T-helper 2 cell (primary cell): Measurements from ENCODE around the gene TFEC.
"Not testable (repeated sequence)": the region's sequence is repeated elsewhere in the genome, so short reads cannot be mapped to it uniquely, and the experiment has no call there.

Source experiments
- DNase-seq, 5 experiments: peaks; one replicate each; pipeline versions ENCODE4 v3.0.0 to v3.0.0-alpha.2; 2012 to 2022
- total RNA-seq, 2 donors: gene quantifications; one replicate each; lab custom pipeline; 2026; lab: John Stamatoyannopoulos, UW

Gene TFEC, protein sequence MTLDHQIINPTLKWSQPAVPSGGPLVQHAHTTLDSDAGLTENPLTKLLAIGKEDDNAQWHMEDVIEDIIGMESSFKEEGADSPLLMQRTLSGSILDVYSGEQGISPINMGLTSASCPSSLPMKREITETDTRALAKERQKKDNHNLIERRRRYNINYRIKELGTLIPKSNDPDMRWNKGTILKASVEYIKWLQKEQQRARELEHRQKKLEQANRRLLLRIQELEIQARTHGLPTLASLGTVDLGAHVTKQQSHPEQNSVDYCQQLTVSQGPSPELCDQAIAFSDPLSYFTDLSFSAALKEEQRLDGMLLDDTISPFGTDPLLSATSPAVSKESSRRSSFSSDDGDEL
- 0 reads per million in 2 donors for total RNA-seq

GRCh38 chr7:116030651-116031276, at the start of gene TFEC:
Gene TFEC, minus strand, starts transcription at chr7:116030763. Its CDS starts 46,322 bp downstream, at chr7:115984441.
- no peak for DNase-seq

GRCh38 chr7:116075351-116076145, 45.0 kb upstream of the TFEC start:
- DNase-seq: no peak

DNA sequence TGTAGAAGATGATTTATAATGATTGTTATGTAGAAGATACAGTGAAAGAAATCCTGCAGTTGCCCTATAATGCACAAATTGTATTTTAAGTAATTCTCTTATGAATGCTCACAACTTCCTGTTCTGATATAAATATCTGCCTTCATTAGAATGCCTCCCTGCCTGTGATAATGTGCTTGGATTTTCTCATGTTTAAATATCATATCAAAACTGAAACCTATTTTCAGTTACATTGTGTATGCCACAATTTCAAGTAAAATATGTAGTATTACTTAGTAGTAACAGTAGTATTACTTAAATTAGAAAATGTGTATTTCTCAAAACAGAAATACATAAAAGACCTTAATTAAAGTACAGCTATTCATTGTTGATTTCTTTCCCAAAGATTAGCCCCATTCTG, 41.1 kb upstream of the TFEC start:
- DNase-seq: no peak

GRCh38 chr7:116064179-116064578, 33.6 kb upstream of the TFEC start:
- no peak for DNase-seq

DNA sequence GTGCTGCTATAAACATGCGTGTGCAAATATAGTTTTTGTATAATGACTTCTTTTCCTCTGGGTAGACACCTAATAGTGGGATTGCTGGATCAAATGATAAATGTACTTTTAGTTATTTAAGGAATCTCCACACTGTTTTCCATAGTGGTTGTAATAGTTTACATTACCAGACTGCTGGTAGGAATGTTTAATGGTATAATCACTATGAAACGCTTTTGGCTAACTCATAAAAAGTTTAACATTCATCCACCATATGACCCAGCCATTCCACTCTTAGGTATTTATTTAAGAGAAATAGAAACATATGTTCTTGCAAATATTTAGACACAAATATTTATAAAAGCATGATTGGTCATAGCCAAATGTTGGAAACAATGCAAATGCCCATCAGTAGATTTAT, 32.1 kb upstream of the TFEC start:
- DNase-seq: no peak

DNA sequence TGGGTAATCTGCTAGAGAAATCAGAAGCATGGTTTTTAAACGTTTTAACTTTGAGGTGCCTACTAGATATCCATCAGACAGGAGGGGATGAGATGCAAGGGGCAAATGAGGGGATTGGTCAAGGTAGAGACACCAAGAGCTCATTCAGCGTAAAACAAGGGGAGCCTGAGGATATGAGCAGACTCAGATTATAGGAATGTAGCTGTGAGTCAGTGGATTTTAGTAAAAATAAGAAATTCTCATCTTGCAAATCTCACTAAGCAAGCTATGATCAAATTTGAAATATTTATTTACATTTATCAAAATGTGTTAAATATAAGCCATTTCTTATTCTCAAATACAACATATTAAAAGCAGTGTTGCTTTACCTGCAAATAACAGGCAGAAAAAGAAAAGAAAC, 21.4 kb upstream of the TFEC start:
- DNase-seq: no peak

- not testable (repeated sequence) for DNase-seq
These were observed 16.7 kb upstream of the TFEC start for GRCh38 chr7:116047261-116047660.

GRCh38 chr7:116045532-116045931, 15.0 kb upstream of the TFEC start:
- no peak for DNase-seq

- DNase-seq: no peak
These were observed 11.1 kb upstream of the TFEC start for GRCh38 chr7:116041615-116042014.

- no peak for DNase-seq
These were observed 6.8 kb upstream of the TFEC start for GRCh38 chr7:116037401-116037800.

- DNase-seq: no peak
These were observed 3.8 kb upstream of the TFEC start for GRCh38 chr7:116034411-116034810.

- no peak for DNase-seq
These were observed 2.3 kb upstream of the TFEC start for GRCh38 chr7:116032886-116033285.

- no peak for DNase-seq
These were observed 1.8 kb downstream of the TFEC start for GRCh38 chr7:116028787-116029186.

GRCh38 chr7:116027786-116028185, 2.8 kb downstream of the TFEC start:
- DNase-seq: no peak

DNA sequence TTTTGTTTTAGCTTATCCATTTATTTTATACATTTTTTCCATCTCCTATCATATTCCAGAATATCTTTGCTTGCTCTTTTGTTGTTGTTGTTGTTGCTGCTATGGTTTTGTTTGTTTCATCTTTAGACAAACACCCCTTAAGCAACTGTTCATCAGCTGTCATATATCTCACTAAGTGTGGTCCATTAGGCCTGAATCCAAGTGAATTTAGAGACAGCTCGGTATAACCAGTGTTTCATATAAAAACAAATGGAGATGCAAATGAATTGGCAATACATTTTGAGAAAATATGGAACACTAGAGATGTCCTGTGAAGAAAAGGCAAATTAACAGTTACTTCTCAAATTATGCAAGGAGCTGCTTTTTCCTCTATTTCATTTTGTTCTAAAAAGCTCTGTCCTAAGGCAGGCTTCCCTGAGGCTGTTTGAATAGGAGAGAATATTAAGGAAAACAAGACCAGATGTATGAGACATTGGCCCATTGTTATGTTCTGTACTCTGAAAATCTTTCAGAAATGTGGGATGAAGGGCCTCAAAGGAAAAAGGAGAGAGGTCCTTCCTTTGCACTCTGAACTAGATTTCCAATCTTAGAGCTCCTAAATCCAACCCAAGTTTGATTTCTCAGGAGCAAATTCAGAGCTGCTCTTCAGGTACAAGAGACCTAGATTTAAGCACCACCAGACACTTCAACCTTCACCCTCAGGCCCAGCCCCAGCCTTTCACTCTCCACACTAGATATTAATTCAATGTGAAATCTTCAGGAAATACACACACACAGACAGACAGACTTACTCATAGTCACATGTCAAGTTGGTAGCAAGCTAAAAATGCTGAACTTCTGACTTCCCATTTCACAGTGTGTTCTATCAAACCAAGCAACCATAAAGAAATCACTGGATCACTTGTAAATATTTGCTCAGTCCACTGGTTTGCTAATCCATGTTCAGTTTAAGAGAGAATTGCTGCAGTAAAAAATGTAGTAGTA, 5.4 kb downstream of the TFEC start:
- no peak for DNase-seq

- DNase-seq: no peak
These were observed 9.3 kb downstream of the TFEC start for GRCh38 chr7:116021237-116021636.

DNA sequence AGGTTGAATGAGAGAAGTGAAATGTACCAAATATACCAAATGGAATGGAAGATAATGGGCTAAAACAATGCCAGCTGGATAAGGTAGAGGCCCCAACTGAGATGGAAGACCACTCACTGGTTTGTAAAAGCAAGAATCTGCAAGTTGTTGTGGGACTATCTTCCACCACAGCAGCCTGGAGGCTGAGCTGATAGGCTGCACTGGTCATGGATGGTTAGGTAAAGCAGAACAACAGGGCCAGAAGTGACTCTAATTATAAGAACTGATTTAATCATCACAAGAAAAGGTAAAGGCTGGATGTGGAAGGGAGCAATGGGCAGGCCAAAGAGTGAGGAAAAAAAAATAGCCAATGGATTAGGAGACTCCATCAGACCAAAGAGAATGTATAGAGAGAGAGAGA, 11.8 kb downstream of the TFEC start:
- no peak for DNase-seq

GRCh38 chr7:116013675-116014074, 16.9 kb downstream of the TFEC start:
- DNase-seq: no peak

GRCh38 chr7:116011584-116011983, 19.0 kb downstream of the TFEC start:
- DNase-seq: no peak

- not testable (repeated sequence) for DNase-seq
These were observed 25.8 kb downstream of the TFEC start for GRCh38 chr7:116004762-116005161.

- no peak for DNase-seq
These were observed 33.3 kb downstream of the TFEC start for GRCh38 chr7:115997221-115997620.

- DNase-seq: no peak
These were observed 34.9 kb downstream of the TFEC start for GRCh38 chr7:115995701-115996100.
